Upper lobe of left lung (tissue), 4 donors: ENCODE measurements around the gene PDGFD.

Experiments used
- EP300 ChIP-seq, 4 donors: sonication (generic); formaldehyde crosslinking; IDR thresholded peaks; one replicate each; pipeline ENCODE4 v1.5.1; 2017; ENCODE audit warnings: antibody characterized with exemption in 4 of 4, control low read depth in 2 of 4
- POLR2A ChIP-seq, 4 donors: fragments of 450-650 bp; IDR thresholded peaks; one replicate each; pipeline ENCODE4 v1.5.1; 2016 to 2017; ENCODE audit warnings: antibody characterized with exemption in 4 of 4, mild to moderate bottlenecking in 2 of 4
- POLR2AphosphoS5 ChIP-seq, 2 donors: sonication (generic); formaldehyde crosslinking; IDR thresholded peaks; one replicate each; pipeline ENCODE4 v1.5.1; 2017; ENCODE audit warnings: antibody characterized with exemption in 2 of 2
- TF ChIP-seq, protein P1 (sequence below), 6 experiments: fragments of 450-650 bp in 4 of 6; fragments of 200-600 bp in 2 of 6; sonication (generic) in 2 of 6; IDR thresholded peaks; one replicate each; pipeline ENCODE4 v1.5.1; 2016 to 2019; ENCODE audit warnings: antibody characterized with exemption in 6 of 6

DNA sequence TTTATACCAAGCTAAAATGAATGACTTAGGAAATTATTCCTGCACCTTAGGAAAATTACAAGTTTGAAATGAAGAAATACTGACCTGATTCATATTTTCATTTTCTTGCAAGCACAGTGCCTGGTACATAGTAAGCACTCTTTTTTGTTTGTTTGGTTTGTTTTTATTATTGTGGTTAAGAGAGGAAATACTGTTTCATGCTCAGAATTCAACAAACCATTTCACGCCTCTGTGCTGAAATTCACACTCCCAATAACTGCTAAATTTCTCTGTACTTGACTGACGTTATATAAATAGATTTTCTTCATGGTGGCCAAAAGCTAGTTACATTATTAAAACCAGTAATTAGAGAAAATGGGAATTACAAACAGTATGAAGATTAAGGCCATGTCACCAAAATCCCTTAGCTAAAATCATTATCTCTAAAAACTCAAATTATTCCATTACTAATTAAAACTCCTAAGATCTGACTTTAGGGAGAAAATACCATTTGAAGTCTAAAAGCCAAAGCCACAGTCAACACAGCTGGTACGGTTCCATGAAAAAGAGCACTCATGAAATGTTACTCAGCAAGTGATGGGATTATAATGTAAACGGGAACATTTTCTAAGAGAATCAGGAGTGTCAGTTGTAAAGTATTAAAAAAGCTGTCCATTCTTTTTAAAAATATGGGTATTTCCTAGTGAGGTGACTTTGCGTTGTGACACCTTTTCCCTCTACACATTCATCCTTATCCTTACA, 205.3 kb downstream of the PDGFD start:
- TF ChIP-seq, protein P1, sequence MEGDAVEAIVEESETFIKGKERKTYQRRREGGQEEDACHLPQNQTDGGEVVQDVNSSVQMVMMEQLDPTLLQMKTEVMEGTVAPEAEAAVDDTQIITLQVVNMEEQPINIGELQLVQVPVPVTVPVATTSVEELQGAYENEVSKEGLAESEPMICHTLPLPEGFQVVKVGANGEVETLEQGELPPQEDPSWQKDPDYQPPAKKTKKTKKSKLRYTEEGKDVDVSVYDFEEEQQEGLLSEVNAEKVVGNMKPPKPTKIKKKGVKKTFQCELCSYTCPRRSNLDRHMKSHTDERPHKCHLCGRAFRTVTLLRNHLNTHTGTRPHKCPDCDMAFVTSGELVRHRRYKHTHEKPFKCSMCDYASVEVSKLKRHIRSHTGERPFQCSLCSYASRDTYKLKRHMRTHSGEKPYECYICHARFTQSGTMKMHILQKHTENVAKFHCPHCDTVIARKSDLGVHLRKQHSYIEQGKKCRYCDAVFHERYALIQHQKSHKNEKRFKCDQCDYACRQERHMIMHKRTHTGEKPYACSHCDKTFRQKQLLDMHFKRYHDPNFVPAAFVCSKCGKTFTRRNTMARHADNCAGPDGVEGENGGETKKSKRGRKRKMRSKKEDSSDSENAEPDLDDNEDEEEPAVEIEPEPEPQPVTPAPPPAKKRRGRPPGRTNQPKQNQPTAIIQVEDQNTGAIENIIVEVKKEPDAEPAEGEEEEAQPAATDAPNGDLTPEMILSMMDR (IDR thresholded peaks at IDR 0.05): no peak
- TF ChIP-seq POLR2A (IDR thresholded peaks at IDR 0.05) (no peak), POLR2AphosphoS5 (IDR thresholded peaks at IDR 0.05) (no peak), EP300 (IDR thresholded peaks at IDR 0.05) (no peak)
